Adrenal gland (tissue), 12 donors: ENCODE data around the gene TANC1. TPM values are rescaled to one million over a fixed set of nuclear protein-coding genes. Genes with fewer than 3 reads are reported as not detected.

ENCODE experiments used
- DNase-seq, 7 donors: peaks; one replicate each; pipeline ENCODE4 v3.0.0-alpha.2; 2019 to 2020
- H3K27ac ChIP-seq, 5 donors: fragments of 200-600 bp; sonication (generic) in 4 of 5; 1 replicate in 3 of 5; 2 replicates in 2 of 5; pipeline versions ENCODE4 v1.5.1 to v1.8.0; 2016 to 2020; ENCODE audit warnings: mild to moderate bottlenecking in 1 of 5
- H3K27me3 ChIP-seq: fragments of 200-600 bp; 2 replicates; pipeline ENCODE4 v1.8.0; 2021
- H3K36me3 ChIP-seq, 2 donors: fragments of 200-600 bp; replicated peaks in 1 of 2; 1 replicate in 1 of 2; 2 replicates in 1 of 2; pipeline versions ENCODE4 v1.5.1 to v1.8.0; 2018 to 2022
- H3K4me1 ChIP-seq, 2 donors: fragments of 200-600 bp; replicated peaks in 1 of 2; 1 replicate in 1 of 2; 2 replicates in 1 of 2; pipeline versions ENCODE4 v1.5.1 to v1.8.0; 2018 to 2021
- H3K4me3 ChIP-seq, 4 donors: fragments of 200-600 bp; sonication (generic) in 3 of 4; one replicate each; pipeline ENCODE4 v1.5.1; 2016 to 2018
- H3K9me3 ChIP-seq, 3 donors: fragments of 200-600 bp; sonication (generic) in 1 of 3; replicated peaks in 1 of 3; 1 replicate in 2 of 3; 2 replicates in 1 of 3; pipeline versions ENCODE4 v1.5.1 to v1.8.0; 2016 to 2021
- CTCF ChIP-seq, 6 experiments: fragments of 450-650 bp in 4 of 6; fragments of 200-600 bp in 2 of 6; sonication (generic) in 1 of 6; IDR thresholded peaks; 1 replicate in 5 of 6; 2 replicates in 1 of 6; pipeline versions ENCODE4 v1.5.1 to v1.8.0; 2016 to 2021; ENCODE audit warnings: antibody characterized with exemption in 6 of 6, mild to moderate bottlenecking in 2 of 6, moderate library complexity in 1 of 6
- POLR2A ChIP-seq, 2 donors: fragments of 450-650 bp; IDR thresholded peaks; one replicate each; pipeline ENCODE4 v1.6.1; 2017; ENCODE audit warnings: antibody characterized with exemption in 2 of 2, mild to moderate bottlenecking in 2 of 2, moderate library complexity in 1 of 2
- WGBS, 4 donors: extraction: QIAGEN DNeasy Blood & Tissue Kit in 2 of 4; methylation state at CpG; one replicate each; pipeline versions ENCODE4 v1.1.5 to v1.1.7; 2013 to 2017; 5-methylcytosine and 5-hydroxymethylcytosine counted together
- intact Hi-C, 2 donors: fragments of 100-400 bp; cut with DNase I; formaldehyde crosslinking; loops; one replicate each; pipeline versions ENCODE4 v1.14.1 to v1.15.0; 2022 to 2023
- polyA plus RNA-seq, 3 donors: library from polyadenylated mRNA; stranded (reverse); fragments of 200-250 nt in 2 of 3; fragments of 350-450 nt in 1 of 3; fragmentation: Illumina TruSeq in 1 of 3; extraction: RNeasy Lipid Tissue Mini Kit (QIAGEN cat#74804) in 1 of 3; gene quantifications; one replicate each; pipeline ENCODE4 v1.2.3, GENCODE V29; 2013 to 2014
- total RNA-seq, 9 donors: library from RNA; depleted of rRNA in 4 of 9; stranded (reverse); fragments of >200 nt in 4 of 9; fragments of 120-200 nt in 1 of 9; fragmentation: NEBNext Ultra II Directional in 1 of 9; extraction: Animal tissue kit (Norgen Biotek cat#: 25700) in 1 of 9; gene quantifications; one replicate each; pipeline versions ENCODE4 v1.1.0 to v1.2.4, GENCODE V29; 2013 to 2023
- donor health status: healthy with polysubstance abuse.
- donor health status: Bipolar disorder and iron deficiency.
- donor health status: DM: yes; HTN: yes; CAD: no.
- donor health status: DM: no; HTN: no; CAD: no.
- donor health status: DM: no; HTN: no; CAD: no.
- donor health status: DM: yes; HTN: yes; CAD: no.

The TANC1 gene
- total and polyA plus RNA-seq, 12 donors, result 14.1 to 53.3 (median 24.8) TPM

DNA sequence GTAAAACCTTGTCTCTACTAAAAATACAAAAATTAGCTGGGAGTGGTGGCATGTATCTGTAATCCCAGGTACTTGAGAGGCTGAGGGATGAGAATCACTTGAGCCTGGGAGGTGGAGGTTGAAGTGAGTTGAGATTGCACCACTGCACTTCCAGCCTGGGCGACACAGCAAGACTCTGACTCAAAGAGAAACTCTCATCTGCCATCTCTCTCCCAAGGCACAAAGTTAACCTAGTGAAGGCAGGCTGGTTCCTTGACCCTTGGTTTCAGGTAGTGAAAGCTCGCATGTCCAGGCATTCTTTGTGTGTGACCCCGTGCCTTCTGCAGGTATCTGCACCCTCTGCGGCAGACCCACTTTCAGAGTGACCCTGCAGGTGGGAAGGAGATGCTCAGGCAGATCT, 218.0 kb downstream of the TANC1 start:
- H3K9me3 ChIP-seq, result no peaks in the 10 kb centered on the region
- no peak overlapping the region for H3K4me3 ChIP-seq
- no peak for DNase-seq
- intact Hi-C loops, result no loop called here
- no peaks in the 10 kb centered on the region for H3K4me1 ChIP-seq
- 91 to 100% (median 98%) methylated on average over 2 to 4 of the region's 4 CpGs for WGBS, 4 donors
- H3K27me3 ChIP-seq, result no peaks in the 10 kb centered on the region
- no peak overlapping the region for H3K27ac ChIP-seq
- H3K36me3 ChIP-seq, result peaks cover 0 to 30% of the 10 kb centered on the region in 2 donors
- TF ChIP-seq POLR2A (IDR thresholded peaks at IDR 0.05) (no peak), CTCF (IDR thresholded peaks at IDR 0.05) (no peak)

GRCh38 chr2:159187106-159187505, 218.7 kb downstream of the TANC1 start:
- 74 to 76% (median 75%) methylated on average over 6 of the region's 6 CpGs for WGBS, 4 donors

GRCh38 chr2:159188449-159188848, 220.0 kb downstream of the TANC1 start:
- no peak overlapping the region for H3K4me3 ChIP-seq
- WGBS, 4 donors, result 74 to 93% (median 78%) methylated on average over 4 of the region's 4 CpGs
- no peak overlapping the region for H3K27ac ChIP-seq
- peaks cover 0 to 36% of the 10 kb centered on the region in 2 donors for H3K36me3 ChIP-seq
- H3K9me3 ChIP-seq, result no peaks in the 10 kb centered on the region
- DNase-seq, result no peak
- TF ChIP-seq CTCF (IDR thresholded peaks at IDR 0.05), result no peak
- no peak for TF ChIP-seq POLR2A (IDR thresholded peaks at IDR 0.05)
- intact Hi-C loops, result no loop called here
- no peaks in the 10 kb centered on the region for H3K27me3 ChIP-seq
- no peaks in the 10 kb centered on the region for H3K4me1 ChIP-seq

More at GRCh38 chr2:159187106-159187505, 218.7 kb downstream of the TANC1 start:
- H3K4me1 ChIP-seq, result no peaks in the 10 kb centered on the region
- H3K4me3 ChIP-seq, result no peak overlapping the region
- no peak for DNase-seq
- peaks cover 0 to 30% of the 10 kb centered on the region in 2 donors for H3K36me3 ChIP-seq
- no peaks in the 10 kb centered on the region for H3K9me3 ChIP-seq
- H3K27me3 ChIP-seq, result no peaks in the 10 kb centered on the region
- TF ChIP-seq POLR2A (IDR thresholded peaks at IDR 0.05) (no peak), CTCF (IDR thresholded peaks at IDR 0.05) (no peak)
- no peak overlapping the region for H3K27ac ChIP-seq
- intact Hi-C loops, result no loop called here

- Histone ChIP-seq H3K4me1 (no peaks in the 10 kb centered on the region), H3K36me3 (peaks cover 0 to 52% of the 10 kb centered on the region in 2 donors), H3K4me3 (no peak overlapping the region), H3K27ac (no peak overlapping the region), H3K9me3 (no peaks in the 10 kb centered on the region), H3K27me3 (no peaks in the 10 kb centered on the region)
- no peak for DNase-seq
- no peak for TF ChIP-seq CTCF (IDR thresholded peaks at IDR 0.05)
- TF ChIP-seq POLR2A (IDR thresholded peaks at IDR 0.05), result no peak
- 91 to 94% (median 93%) methylated on average over 12 of the region's 12 CpGs for WGBS, 4 donors
- intact Hi-C loops, result no loop called here
Measured at GRCh38 chr2:159192371-159192918, 224.0 kb downstream of the TANC1 start.
